HEK293T (cell line): ENCODE results near the gene SLC9A8.

Experiments
- CTBP1 ChIP-seq: fragments of 450-650 bp; IDR thresholded peaks from 2 replicates; pipeline ENCODE4 v1.6.1; 2016; ENCODE audit warnings: borderline replicate concordance
- NFRKB ChIP-seq: fragments of 450-650 bp; IDR thresholded peaks from 2 replicates; pipeline ENCODE4 v1.6.1; 2016; ENCODE audit warnings: mild to moderate bottlenecking, moderate library complexity

- no peak for TF ChIP-seq CTBP1
- no peak for TF ChIP-seq NFRKB
These were observed 125.8 kb downstream of the SLC9A8 start for GRCh38 chr20:49938173-49939163.
